GM23338 (cell line): ENCODE data around the gene HMG20B. TPM values are rescaled to one million over a fixed set of nuclear protein-coding genes. Genes with fewer than 3 reads are reported as not detected.

Experiments used
- ATAC-seq: fragments of 200-7000 bp; cut with Tn5 transposase; 3 replicates; pipeline ENCODE4 v1.9.1; 2020
- DNase-seq: peaks from one replicate; pipeline ENCODE4 v3.0.0-alpha.2; 2015; ENCODE audit warnings: low spot score
- H2AFZ ChIP-seq: fragments of 200-600 bp; sonication (generic); 2 replicates; pipeline ENCODE4 v1.8.0; 2016; ENCODE audit warnings: antibody characterized with exemption, mild to moderate bottlenecking, moderate library complexity
- H3F3A ChIP-seq: fragments of 200-600 bp; sonication (generic); replicated peaks from 2 replicates; pipeline ENCODE4 v1.8.0; 2017; ENCODE audit warnings: antibody characterized with exemption, mixed run types, low read depth
- H3K27ac ChIP-seq: fragments of 200-600 bp; sonication (generic); 2 replicates; pipeline ENCODE4 v1.6.1; 2016; ENCODE audit warnings: low read depth
- H3K27me3 ChIP-seq: fragments of 200-600 bp; sonication (generic); 2 replicates; pipeline ENCODE4 v1.8.0; 2016; ENCODE audit warnings: mild to moderate bottlenecking, mixed run types, moderate library complexity; ENCODE audit not compliant: insufficient read depth
- H3K36me3 ChIP-seq: fragments of 200-600 bp; sonication (generic); 2 replicates; pipeline ENCODE4 v1.8.0; 2016; ENCODE audit warnings: mild to moderate bottlenecking; ENCODE audit not compliant: insufficient read depth
- H3K4me1 ChIP-seq: fragments of 200-600 bp; sonication (generic); 2 replicates; pipeline ENCODE4 v1.8.0; 2016; ENCODE audit warnings: mild to moderate bottlenecking, moderate library complexity; ENCODE audit not compliant: insufficient read depth
- H3K4me2 ChIP-seq: fragments of 200-600 bp; sonication (generic); 2 replicates; pipeline ENCODE4 v1.7.1; 2017; ENCODE audit warnings: mixed run types
- H3K4me3 ChIP-seq: fragments of 200-600 bp; sonication (generic); 2 replicates; pipeline ENCODE4 v1.6.1; 2016; ENCODE audit warnings: mixed run types
- H3K79me2 ChIP-seq: fragments of 200-600 bp; sonication (generic); replicated peaks from 2 replicates; pipeline ENCODE4 v1.8.0; 2017; ENCODE audit warnings: mild to moderate bottlenecking; ENCODE audit not compliant: insufficient read depth
- H3K9me2 ChIP-seq: fragments of 200-600 bp; sonication (generic); 2 replicates; pipeline ENCODE4 v1.8.0; 2017; ENCODE audit not compliant: insufficient read depth
- H4K20me1 ChIP-seq: fragments of 200-600 bp; sonication (generic); replicated peaks from 2 replicates; pipeline ENCODE4 v1.8.0; 2017; ENCODE audit warnings: mild to moderate bottlenecking; ENCODE audit not compliant: insufficient read depth
- H3K27ac Mint-ChIP-seq: 2 replicates; pipeline ENCODE4 v1.8.0; 2020; ENCODE audit warnings: inconsistent platforms, mild to moderate bottlenecking, moderate library complexity, mixed read lengths
- H3K27me3 Mint-ChIP-seq: 3 replicates; pipeline ENCODE4 v1.8.0; 2022; ENCODE audit warnings: low read depth, mild to moderate bottlenecking, moderate library complexity, mixed read lengths, inconsistent platforms; ENCODE audit not compliant: insufficient read depth, poor library complexity
- H3K36me3 Mint-ChIP-seq: 3 replicates; pipeline ENCODE4 v1.8.0; 2021; ENCODE audit warnings: low read depth, mild to moderate bottlenecking, inconsistent platforms, moderate library complexity, mixed read lengths
- H3K4me1 Mint-ChIP-seq: 3 replicates; pipeline ENCODE4 v1.8.0; 2020; ENCODE audit warnings: mild to moderate bottlenecking, inconsistent platforms, mixed read lengths
- H3K4me3 Mint-ChIP-seq: 3 replicates; pipeline ENCODE4 v1.8.0; 2021; ENCODE audit warnings: moderate library complexity, mild to moderate bottlenecking, inconsistent platforms, mixed read lengths
- H3K9me3 Mint-ChIP-seq: 3 replicates; pipeline ENCODE4 v1.8.0; 2020; ENCODE audit warnings: moderate library complexity, mild to moderate bottlenecking, inconsistent platforms, mixed read lengths
- CREB1 ChIP-seq: fragments of 250-450 bp; sonication (Bioruptor Pico); IDR thresholded peaks from 2 replicates; pipeline ENCODE4 v1.5.0; 2020; ENCODE audit warnings: low read depth, mild to moderate bottlenecking, moderate library complexity
- EZH2 ChIP-seq: fragments of 200-600 bp; sonication (generic); IDR thresholded peaks from one replicate; pipeline ENCODE4 v1.8.0; 2017; ENCODE audit warnings: antibody characterized with exemption, mild to moderate bottlenecking, low read depth; ENCODE audit not compliant: unreplicated experiment
- EZH2phosphoT487 ChIP-seq: fragments of 200-600 bp; sonication (generic); IDR thresholded peaks from one replicate; pipeline ENCODE4 v1.8.1; 2018; ENCODE audit warnings: antibody characterized with exemption; ENCODE audit not compliant: unreplicated experiment
- JUNB ChIP-seq: IDR thresholded peaks from one replicate; pipeline ENCODE4 v1.6.1; 2016; ENCODE audit warnings: antibody characterized with exemption; ENCODE audit not compliant: unreplicated experiment
- POLR2AphosphoS5 ChIP-seq: IDR thresholded peaks from 2 replicates; pipeline ENCODE4 v1.6.1; 2016; ENCODE audit warnings: antibody characterized with exemption, low read depth
- STAT1 ChIP-seq: IDR thresholded peaks from one replicate; pipeline ENCODE4 v1.6.1; 2016; ENCODE audit warnings: antibody characterized with exemption; ENCODE audit not compliant: unreplicated experiment
- ZNF114 ChIP-seq: fragments of 250-450 bp; sonication (Bioruptor Pico); IDR thresholded peaks from 2 replicates; pipeline ENCODE4 v1.5.0; 2020; ENCODE audit warnings: mild to moderate bottlenecking, moderate library complexity
- ZNF331 ChIP-seq: fragments of 250-450 bp; sonication (Bioruptor Pico); IDR thresholded peaks from 2 replicates; pipeline ENCODE4 v1.5.0; 2020; ENCODE audit warnings: low read depth, mild to moderate bottlenecking, moderate library complexity
- polyA plus RNA-seq: library from polyadenylated mRNA; unstranded; fragments of >200 nt; fragmentation: Nextera tagmentation; extraction: Ambion mirVana; gene quantifications from 2 replicates; pipeline ENCODE4 v1.2.1, GENCODE V29; 2016
- total RNA-seq: library from RNA; depleted of rRNA; stranded (reverse); fragments of >200 nt; shearing (Covaris generic); gene quantifications from 2 replicates; pipeline ENCODE4 v1.2.3, GENCODE V29; 2014
- TF ChIP-seq, protein P1 (sequence below): fragments of 250-450 bp; sonication (Bioruptor Pico); IDR thresholded peaks from 2 replicates; pipeline ENCODE4 v1.5.0; 2020; ENCODE audit warnings: mild to moderate bottlenecking, moderate library complexity
- TF ChIP-seq, protein P2 (sequence below), 2 experiments: fragments of 200-600 bp in 1 of 2; sonication (generic) in 1 of 2; conservative IDR thresholded peaks; 2 replicates each; pipeline versions ENCODE4 v1.5.1 to v1.6.1; 2016 to 2017; ENCODE audit warnings: antibody characterized with exemption in 2 of 2, low read depth in 2 of 2, mild to moderate bottlenecking in 2 of 2, moderate library complexity in 1 of 2
- TF ChIP-seq, protein P3 (sequence below): IDR thresholded peaks from 2 replicates; pipeline ENCODE4 v1.6.1; 2016; ENCODE audit warnings: antibody characterized with exemption

Gene HMG20B
- total and polyA plus RNA-seq, 2 experiments from 2014 or later = 74.1 to 130 TPM

DNA sequence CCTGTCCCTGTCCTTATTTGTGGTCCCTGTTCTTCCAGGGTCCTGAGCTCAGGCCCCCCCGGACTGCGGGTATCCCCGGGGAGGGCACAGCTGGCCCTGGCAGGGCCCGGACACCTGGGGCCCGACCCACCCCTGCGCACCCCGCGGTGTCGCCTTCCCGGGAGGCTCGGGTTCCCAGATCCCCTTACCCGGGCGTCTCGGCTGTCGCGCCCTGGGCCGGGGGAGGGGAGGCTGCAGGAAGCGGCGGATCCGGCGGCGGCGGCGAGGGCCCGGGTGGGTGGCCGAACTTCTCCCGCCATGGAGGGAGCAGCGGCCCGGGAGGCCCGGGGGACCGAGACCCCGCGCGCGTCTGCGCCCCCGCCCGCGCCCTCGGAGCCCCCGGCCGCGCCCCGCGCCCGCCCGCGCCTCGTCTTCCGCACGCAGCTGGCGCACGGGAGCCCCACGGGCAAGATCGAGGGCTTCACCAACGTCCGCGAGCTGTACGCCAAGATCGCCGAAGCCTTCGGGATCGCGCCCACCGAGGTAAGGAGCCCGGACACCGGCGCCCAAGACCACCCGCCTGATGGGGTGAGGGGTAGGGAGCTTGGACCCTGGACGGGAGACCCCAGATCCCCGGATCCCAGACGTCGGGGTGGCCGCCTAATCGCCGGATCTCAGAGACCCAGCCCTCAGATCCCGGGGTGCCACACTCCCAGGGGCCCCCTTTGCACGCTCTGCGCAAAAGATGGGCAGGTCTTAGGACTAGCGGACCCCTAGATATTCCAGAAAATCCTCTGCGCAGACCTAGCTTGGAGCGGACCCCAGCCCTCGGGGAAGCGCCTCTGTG, 12.8 kb downstream of the HMG20B start, which contains the start of gene GIPC3:
Gene GIPC3, plus strand, starts transcription at position 178 of the 826 bp plus-strand sequence. Its CDS starts 120 bp downstream, at position 298.
- H3K4me3 ChIP-seq = peak within 1 kb of the TSS; percentile 61

DNA sequence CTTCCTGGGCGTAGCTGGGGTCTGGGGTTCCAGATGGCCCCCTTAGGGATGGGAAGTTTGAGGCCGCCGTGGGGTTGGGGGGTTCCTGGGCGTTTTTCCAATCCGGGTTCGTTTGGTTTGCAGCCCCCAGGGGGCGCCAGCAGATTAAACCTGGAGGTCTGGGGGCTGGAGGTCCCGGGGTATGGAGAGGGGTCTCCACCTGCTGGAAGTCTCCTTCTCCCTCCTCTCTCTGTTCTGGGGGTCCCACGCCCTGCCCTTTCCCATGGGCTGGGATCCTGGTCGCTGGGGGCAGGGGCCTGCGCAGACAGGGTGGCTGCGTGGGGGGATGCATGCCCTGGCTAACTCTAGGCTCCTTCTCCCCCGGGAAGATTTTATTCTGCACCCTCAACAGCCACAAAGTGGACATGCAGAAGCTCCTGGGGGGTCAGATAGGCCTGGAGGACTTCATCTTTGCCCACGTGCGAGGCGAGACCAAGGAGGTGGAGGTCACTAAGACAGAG, 13.4 kb downstream of the HMG20B start:
- Histone ChIP-seq H3K27me3 (peaks cover 48% of the 10 kb centered on the region), H4K20me1 (no peaks in the 10 kb centered on the region), H3K4me1 (no peaks in the 10 kb centered on the region), H2AFZ (peak overlapping the region; percentile 95), H3K27ac (no peak overlapping the region), H3K9me2 (no peaks in the 10 kb centered on the region), H3K79me2 (no peaks in the 10 kb centered on the region), H3K4me3 (peak overlapping the region; percentile 61), H3K4me2 (peak overlapping the region; percentile 80), H3F3A (peaks cover 6% of the 10 kb centered on the region; the same call in 1 of the 2 replicates), H3K36me3 (no peaks in the 10 kb centered on the region)
- Mint-ChIP-seq H3K4me1 (no peaks in the 10 kb centered on the region), H3K27me3 (peaks cover 15% of the 10 kb centered on the region), H3K9me3 (peaks cover 11% of the 10 kb centered on the region), H3K4me3 (peak overlapping the region; percentile 47), H3K27ac (no peak overlapping the region), H3K36me3 (peaks cover 3% of the 10 kb centered on the region; the same call in 1 of the 3 replicates)
- DNase-seq = peak; percentile 87
- peak; percentile 88 for ATAC-seq
- TF ChIP-seq, protein P1, sequence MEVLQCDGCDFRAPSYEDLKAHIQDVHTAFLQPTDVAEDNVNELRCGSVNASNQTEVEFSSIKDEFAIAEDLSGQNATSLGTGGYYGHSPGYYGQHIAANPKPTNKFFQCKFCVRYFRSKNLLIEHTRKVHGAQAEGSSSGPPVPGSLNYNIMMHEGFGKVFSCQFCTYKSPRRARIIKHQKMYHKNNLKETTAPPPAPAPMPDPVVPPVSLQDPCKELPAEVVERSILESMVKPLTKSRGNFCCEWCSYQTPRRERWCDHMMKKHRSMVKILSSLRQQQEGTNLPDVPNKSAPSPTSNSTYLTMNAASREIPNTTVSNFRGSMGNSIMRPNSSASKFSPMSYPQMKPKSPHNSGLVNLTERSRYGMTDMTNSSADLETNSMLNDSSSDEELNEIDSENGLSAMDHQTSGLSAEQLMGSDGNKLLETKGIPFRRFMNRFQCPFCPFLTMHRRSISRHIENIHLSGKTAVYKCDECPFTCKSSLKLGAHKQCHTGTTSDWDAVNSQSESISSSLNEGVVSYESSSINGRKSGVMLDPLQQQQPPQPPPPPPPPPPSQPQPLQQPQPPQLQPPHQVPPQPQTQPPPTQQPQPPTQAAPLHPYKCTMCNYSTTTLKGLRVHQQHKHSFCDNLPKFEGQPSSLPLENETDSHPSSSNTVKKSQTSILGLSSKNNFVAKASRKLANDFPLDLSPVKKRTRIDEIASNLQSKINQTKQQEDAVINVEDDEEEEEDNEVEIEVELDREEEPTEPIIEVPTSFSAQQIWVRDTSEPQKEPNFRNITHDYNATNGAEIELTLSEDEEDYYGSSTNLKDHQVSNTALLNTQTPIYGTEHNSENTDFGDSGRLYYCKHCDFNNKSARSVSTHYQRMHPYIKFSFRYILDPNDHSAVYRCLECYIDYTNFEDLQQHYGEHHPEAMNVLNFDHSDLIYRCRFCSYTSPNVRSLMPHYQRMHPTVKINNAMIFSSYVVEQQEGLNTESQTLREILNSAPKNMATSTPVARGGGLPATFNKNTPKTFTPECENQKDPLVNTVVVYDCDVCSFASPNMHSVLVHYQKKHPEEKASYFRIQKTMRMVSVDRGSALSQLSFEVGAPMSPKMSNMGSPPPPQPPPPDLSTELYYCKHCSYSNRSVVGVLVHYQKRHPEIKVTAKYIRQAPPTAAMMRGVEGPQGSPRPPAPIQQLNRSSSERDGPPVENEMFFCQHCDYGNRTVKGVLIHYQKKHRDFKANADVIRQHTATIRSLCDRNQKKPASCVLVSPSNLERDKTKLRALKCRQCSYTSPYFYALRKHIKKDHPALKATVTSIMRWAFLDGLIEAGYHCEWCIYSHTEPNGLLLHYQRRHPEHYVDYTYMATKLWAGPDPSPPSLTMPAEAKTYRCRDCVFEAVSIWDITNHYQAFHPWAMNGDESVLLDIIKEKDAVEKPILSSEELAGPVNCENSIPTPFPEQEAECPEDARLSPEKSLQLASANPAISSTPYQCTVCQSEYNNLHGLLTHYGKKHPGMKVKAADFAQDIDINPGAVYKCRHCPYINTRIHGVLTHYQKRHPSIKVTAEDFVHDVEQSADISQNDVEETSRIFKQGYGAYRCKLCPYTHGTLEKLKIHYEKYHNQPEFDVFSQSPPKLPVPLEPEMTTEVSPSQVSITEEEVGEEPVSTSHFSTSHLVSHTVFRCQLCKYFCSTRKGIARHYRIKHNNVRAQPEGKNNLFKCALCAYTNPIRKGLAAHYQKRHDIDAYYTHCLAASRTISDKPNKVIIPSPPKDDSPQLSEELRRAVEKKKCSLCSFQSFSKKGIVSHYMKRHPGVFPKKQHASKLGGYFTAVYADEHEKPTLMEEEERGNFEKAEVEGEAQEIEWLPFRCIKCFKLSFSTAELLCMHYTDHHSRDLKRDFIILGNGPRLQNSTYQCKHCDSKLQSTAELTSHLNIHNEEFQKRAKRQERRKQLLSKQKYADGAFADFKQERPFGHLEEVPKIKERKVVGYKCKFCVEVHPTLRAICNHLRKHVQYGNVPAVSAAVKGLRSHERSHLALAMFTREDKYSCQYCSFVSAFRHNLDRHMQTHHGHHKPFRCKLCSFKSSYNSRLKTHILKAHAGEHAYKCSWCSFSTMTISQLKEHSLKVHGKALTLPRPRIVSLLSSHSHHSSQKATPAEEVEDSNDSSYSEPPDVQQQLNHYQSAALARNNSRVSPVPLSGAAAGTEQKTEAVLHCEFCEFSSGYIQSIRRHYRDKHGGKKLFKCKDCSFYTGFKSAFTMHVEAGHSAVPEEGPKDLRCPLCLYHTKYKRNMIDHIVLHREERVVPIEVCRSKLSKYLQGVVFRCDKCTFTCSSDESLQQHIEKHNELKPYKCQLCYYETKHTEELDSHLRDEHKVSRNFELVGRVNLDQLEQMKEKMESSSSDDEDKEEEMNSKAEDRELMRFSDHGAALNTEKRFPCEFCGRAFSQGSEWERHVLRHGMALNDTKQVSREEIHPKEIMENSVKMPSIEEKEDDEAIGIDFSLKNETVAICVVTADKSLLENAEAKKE = no peak
- TF ChIP-seq POLR2AphosphoS5 (no peak), ZNF331 (no peak), STAT1 (no peak), EZH2 (no peak)

More for the DNA sequence above, 12.8 kb downstream of the HMG20B start, which contains the start of gene GIPC3:
- Histone ChIP-seq H3K27ac (no peak within 1 kb of the TSS), H4K20me1 (no peaks in the 10 kb centered on the region), H3K36me3 (no peaks in the 10 kb centered on the region), H3F3A (no peaks in the 10 kb centered on the region), H3K27me3 (peaks cover 41% of the 10 kb centered on the region), H2AFZ (peak within 1 kb of the TSS; percentile 95), H3K4me1 (no peaks in the 10 kb centered on the region), H3K4me2 (peak within 1 kb of the TSS; percentile 80), H3K9me2 (no peaks in the 10 kb centered on the region), H3K79me2 (no peaks in the 10 kb centered on the region)
- peaks cover 5% of the 10 kb centered on the region; the same call in 2 of the 3 replicates for H3K9me3 Mint-ChIP-seq
- DNase-seq (peak; percentile 49), ATAC-seq (peak; percentile 47)
- H3K27ac Mint-ChIP-seq = no peak within 1 kb of the TSS
- H3K36me3 Mint-ChIP-seq = peaks cover 3% of the 10 kb centered on the region; the same call in 1 of the 3 replicates
- H3K4me3 Mint-ChIP-seq = peak within 1 kb of the TSS; percentile 47
- H3K27me3 Mint-ChIP-seq = peaks cover 17% of the 10 kb centered on the region
- no peak for TF ChIP-seq CREB1
- TF ChIP-seq STAT1 = no peak
- TF ChIP-seq, protein P2, sequence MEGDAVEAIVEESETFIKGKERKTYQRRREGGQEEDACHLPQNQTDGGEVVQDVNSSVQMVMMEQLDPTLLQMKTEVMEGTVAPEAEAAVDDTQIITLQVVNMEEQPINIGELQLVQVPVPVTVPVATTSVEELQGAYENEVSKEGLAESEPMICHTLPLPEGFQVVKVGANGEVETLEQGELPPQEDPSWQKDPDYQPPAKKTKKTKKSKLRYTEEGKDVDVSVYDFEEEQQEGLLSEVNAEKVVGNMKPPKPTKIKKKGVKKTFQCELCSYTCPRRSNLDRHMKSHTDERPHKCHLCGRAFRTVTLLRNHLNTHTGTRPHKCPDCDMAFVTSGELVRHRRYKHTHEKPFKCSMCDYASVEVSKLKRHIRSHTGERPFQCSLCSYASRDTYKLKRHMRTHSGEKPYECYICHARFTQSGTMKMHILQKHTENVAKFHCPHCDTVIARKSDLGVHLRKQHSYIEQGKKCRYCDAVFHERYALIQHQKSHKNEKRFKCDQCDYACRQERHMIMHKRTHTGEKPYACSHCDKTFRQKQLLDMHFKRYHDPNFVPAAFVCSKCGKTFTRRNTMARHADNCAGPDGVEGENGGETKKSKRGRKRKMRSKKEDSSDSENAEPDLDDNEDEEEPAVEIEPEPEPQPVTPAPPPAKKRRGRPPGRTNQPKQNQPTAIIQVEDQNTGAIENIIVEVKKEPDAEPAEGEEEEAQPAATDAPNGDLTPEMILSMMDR (conservative IDR thresholded peaks at IDR 0.05; ENCODE audit: low read depth in 2 of 2) = no peak
- TF ChIP-seq JUNB = no peak
- TF ChIP-seq ZNF114 (CRISPR knock-in tag) = no peak
- TF ChIP-seq, protein P3, sequence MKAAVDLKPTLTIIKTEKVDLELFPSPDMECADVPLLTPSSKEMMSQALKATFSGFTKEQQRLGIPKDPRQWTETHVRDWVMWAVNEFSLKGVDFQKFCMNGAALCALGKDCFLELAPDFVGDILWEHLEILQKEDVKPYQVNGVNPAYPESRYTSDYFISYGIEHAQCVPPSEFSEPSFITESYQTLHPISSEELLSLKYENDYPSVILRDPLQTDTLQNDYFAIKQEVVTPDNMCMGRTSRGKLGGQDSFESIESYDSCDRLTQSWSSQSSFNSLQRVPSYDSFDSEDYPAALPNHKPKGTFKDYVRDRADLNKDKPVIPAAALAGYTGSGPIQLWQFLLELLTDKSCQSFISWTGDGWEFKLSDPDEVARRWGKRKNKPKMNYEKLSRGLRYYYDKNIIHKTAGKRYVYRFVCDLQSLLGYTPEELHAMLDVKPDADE = no peak
- TF ChIP-seq EZH2phosphoT487 = no peak
- TF ChIP-seq ZNF331 = no peak
- no peaks in the 10 kb centered on the region for H3K4me1 Mint-ChIP-seq
